ENCODE measurements around the gene PLD6.
A peak's percentile ranks its signal among the peaks of the same experiment; 100 is the strongest.
"Not testable (repeated sequence)": the region's sequence is repeated elsewhere in the genome, so short reads cannot be mapped to it uniquely, and the experiment has no call there.

The PLD6 gene

DNA sequence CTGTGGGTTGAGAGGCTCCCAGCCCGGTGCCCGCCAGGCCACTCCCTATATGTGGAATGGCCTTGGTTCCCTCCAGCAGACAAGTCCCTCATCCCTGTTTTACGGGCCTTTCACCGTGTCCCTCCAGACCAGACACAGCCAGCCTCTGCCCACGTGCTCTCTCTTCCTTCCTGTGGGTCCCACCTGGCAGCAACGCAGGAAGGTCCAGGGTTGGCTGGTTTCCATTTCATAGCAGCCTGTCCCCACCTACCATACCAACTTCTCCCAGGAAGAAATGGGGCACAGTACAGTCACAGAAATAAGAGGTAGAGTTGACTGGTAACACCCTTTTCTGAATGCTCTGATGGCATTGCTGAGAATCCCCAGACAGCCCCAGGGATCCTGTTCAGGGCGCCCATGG is 34.9 kb downstream of the PLD6 start:
- Mint-ChIP-seq H3K27ac (peak overlapping the region; percentile 59), H3K36me3 (ENCODE audit: low read depth) (peaks cover 41% of the 10 kb centered on the region), H3K9me3 (no peaks in the 10 kb centered on the region), H3K4me1 (ENCODE audit: low read depth) (peaks cover 24% of the 10 kb centered on the region), H3K27me3 (ENCODE audit: low read depth) (no peaks in the 10 kb centered on the region), H3K4me3 (no peak overlapping the region)
- no peak for DNase-seq (ENCODE audit: low spot score)

- no peak overlapping the region for H3K4me3 Mint-ChIP-seq
- H3K27ac Mint-ChIP-seq = no peak overlapping the region
- no peaks in the 10 kb centered on the region for H3K27me3 Mint-ChIP-seq (ENCODE audit: low read depth)
- H3K9me3 Mint-ChIP-seq = no peaks in the 10 kb centered on the region
- DNase-seq (ENCODE audit: low spot score) = no peak
- peaks cover 36% of the 10 kb centered on the region for H3K36me3 Mint-ChIP-seq (ENCODE audit: low read depth)
- H3K4me1 Mint-ChIP-seq (ENCODE audit: low read depth) = peaks cover 20% of the 10 kb centered on the region
These were observed 35.7 kb downstream of the PLD6 start for GRCh38 chr17:17170346-17170985.

DNA sequence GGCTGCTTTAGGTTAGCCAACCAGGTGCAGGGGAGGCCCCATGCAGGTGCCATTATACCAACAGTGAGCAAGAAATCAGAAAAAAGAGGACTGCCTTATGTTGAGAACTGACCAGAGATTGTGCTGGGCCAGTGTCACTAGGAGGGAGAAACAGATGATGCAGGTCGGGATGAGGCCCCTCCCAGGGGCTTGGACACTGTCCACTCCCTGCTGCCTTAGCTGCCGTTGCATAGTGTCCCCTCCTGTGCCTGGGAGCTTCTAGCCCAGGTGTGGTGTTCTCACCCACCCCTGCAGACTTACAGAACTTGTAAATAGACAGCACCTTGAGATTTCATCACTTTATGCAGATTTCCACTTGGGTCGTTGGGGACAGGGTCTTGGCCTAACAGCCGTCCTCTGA is 36.7 kb downstream of the PLD6 start:
- Mint-ChIP-seq H3K9me3 (no peaks in the 10 kb centered on the region), H3K27ac (no peak overlapping the region), H3K4me1 (ENCODE audit: low read depth) (peaks cover 20% of the 10 kb centered on the region), H3K27me3 (ENCODE audit: low read depth) (no peaks in the 10 kb centered on the region), H3K36me3 (ENCODE audit: low read depth) (peaks cover 38% of the 10 kb centered on the region), H3K4me3 (no peak overlapping the region)
- DNase-seq (ENCODE audit: low spot score) = no peak

GRCh38 chr17:17168401-17168800 is 37.7 kb downstream of the PLD6 start:
- Mint-ChIP-seq H3K36me3 (ENCODE audit: low read depth) (peaks cover 37% of the 10 kb centered on the region), H3K4me3 (no peak overlapping the region), H3K27me3 (ENCODE audit: low read depth) (no peaks in the 10 kb centered on the region), H3K9me3 (no peaks in the 10 kb centered on the region), H3K27ac (peak overlapping the region; percentile 10), H3K4me1 (ENCODE audit: low read depth) (peaks cover 20% of the 10 kb centered on the region)
- no peak for DNase-seq (ENCODE audit: low spot score)

DNA sequence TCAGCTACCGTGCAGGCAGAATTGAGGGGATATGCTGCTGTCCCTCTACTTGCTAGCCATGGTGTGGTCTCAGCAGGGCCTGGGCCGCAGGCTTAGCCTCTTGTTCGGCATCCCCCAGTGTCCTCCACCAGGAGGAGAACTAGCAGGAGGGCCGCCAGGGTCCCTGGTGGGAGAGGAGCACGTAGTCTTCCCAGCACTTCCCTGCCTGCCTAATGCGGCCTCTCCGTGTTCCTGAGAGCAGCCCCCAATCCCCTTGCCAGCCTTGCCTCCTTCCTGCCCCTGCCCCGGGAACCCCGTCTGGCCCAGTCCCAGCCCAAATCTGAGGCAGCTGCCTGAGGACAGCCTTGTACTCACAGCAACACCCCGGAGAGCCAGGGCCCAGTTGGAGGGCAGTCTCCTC is 38.1 kb downstream of the PLD6 start:
- H3K27me3 Mint-ChIP-seq (ENCODE audit: low read depth) = no peaks in the 10 kb centered on the region
- no peak overlapping the region for H3K4me3 Mint-ChIP-seq
- no peak overlapping the region for H3K27ac Mint-ChIP-seq
- H3K9me3 Mint-ChIP-seq = no peaks in the 10 kb centered on the region
- H3K36me3 Mint-ChIP-seq (ENCODE audit: low read depth) = peaks cover 40% of the 10 kb centered on the region
- H3K4me1 Mint-ChIP-seq (ENCODE audit: low read depth) = peaks cover 18% of the 10 kb centered on the region
- no peak for DNase-seq (ENCODE audit: low spot score)

- peaks cover 13% of the 10 kb centered on the region for H3K4me1 Mint-ChIP-seq (ENCODE audit: low read depth)
- no peaks in the 10 kb centered on the region for H3K9me3 Mint-ChIP-seq
- DNase-seq (ENCODE audit: low spot score) = no peak
- H3K27me3 Mint-ChIP-seq (ENCODE audit: low read depth) = no peaks in the 10 kb centered on the region
- peaks cover 36% of the 10 kb centered on the region for H3K36me3 Mint-ChIP-seq (ENCODE audit: low read depth)
- no peak overlapping the region for H3K4me3 Mint-ChIP-seq
- peak overlapping the region; percentile 68 for H3K27ac Mint-ChIP-seq
These were observed 38.8 kb downstream of the PLD6 start for GRCh38 chr17:17167356-17167755.

DNA sequence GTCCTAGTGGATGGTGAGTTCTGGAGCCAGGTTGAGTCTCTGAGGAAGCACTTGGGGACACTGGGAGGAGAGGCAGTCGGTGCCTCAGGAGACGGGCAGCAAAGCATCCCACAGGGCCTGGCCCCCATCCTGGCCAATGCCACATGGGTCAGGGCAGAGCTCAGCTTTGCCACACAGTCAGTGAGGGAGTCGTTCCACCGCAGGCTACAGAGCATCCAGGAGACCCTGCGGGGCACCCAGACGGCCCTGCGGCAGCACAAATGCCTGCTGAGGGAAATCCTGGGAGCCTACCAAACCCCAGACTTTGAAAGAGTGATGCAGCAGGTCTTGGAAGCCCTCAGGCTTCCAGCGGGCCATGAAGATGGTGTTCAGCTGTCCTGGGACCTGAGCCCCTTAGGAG is 39.7 kb downstream of the PLD6 start:
- H3K27ac Mint-ChIP-seq = no peak overlapping the region
- no peak overlapping the region for H3K4me3 Mint-ChIP-seq
- H3K4me1 Mint-ChIP-seq (ENCODE audit: low read depth) = peaks cover 12% of the 10 kb centered on the region
- H3K27me3 Mint-ChIP-seq (ENCODE audit: low read depth) = no peaks in the 10 kb centered on the region
- H3K9me3 Mint-ChIP-seq = no peaks in the 10 kb centered on the region
- DNase-seq (ENCODE audit: low spot score) = no peak
- H3K36me3 Mint-ChIP-seq (ENCODE audit: low read depth) = peaks cover 35% of the 10 kb centered on the region

- Mint-ChIP-seq H3K4me3 (no peak overlapping the region), H3K27ac (no peak overlapping the region), H3K27me3 (ENCODE audit: low read depth) (no peaks in the 10 kb centered on the region), H3K36me3 (ENCODE audit: low read depth) (peaks cover 33% of the 10 kb centered on the region), H3K9me3 (no peaks in the 10 kb centered on the region), H3K4me1 (ENCODE audit: low read depth) (peaks cover 8% of the 10 kb centered on the region)
- no peak for DNase-seq (ENCODE audit: low spot score)
These were observed 40.3 kb downstream of the PLD6 start for GRCh38 chr17:17165666-17166308.

GRCh38 chr17:17164676-17165075 is 41.5 kb downstream of the PLD6 start:
- peaks cover 35% of the 10 kb centered on the region for H3K36me3 Mint-ChIP-seq (ENCODE audit: low read depth)
- H3K4me3 Mint-ChIP-seq = no peak overlapping the region

GRCh38 chr17:17164156-17164555 is 42.0 kb downstream of the PLD6 start:
- no peak for DNase-seq (ENCODE audit: low spot score)
- H3K27ac Mint-ChIP-seq = no peak overlapping the region
- no peak overlapping the region for H3K4me3 Mint-ChIP-seq
- H3K27me3 Mint-ChIP-seq (ENCODE audit: low read depth) = no peaks in the 10 kb centered on the region
- H3K4me1 Mint-ChIP-seq (ENCODE audit: low read depth) = peaks cover 8% of the 10 kb centered on the region
- H3K36me3 Mint-ChIP-seq (ENCODE audit: low read depth) = peaks cover 40% of the 10 kb centered on the region
- no peaks in the 10 kb centered on the region for H3K9me3 Mint-ChIP-seq

More at GRCh38 chr17:17164676-17165075, 41.5 kb downstream of the PLD6 start:
- Mint-ChIP-seq H3K27ac (no peak overlapping the region), H3K4me1 (ENCODE audit: low read depth) (peaks cover 8% of the 10 kb centered on the region), H3K27me3 (ENCODE audit: low read depth) (no peaks in the 10 kb centered on the region), H3K9me3 (no peaks in the 10 kb centered on the region)
- DNase-seq (ENCODE audit: low spot score) = no peak

DNA sequence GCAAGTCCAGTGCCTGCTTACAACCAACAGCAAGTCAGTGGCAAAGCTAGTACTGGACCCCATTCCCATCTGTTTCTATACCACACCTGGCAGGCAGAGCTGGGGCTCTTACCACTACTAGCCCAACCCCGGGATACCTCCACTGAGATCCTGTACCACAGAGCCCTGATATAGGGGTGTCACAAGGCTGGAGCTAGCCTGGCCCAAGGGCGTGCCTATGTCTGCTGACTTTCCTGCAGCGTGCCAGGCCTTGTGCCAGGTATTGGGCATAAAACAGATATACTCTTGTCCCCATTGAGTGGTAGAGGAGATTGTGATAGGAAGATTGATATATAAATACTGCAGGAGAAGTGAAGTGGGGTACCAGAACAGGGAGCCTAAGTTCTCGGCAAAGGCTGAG is 44.4 kb downstream of the PLD6 start:
- no peak for DNase-seq (ENCODE audit: low spot score)
- Mint-ChIP-seq H3K27ac (no peak overlapping the region), H3K4me3 (no peak overlapping the region), H3K36me3 (ENCODE audit: low read depth) (peaks cover 39% of the 10 kb centered on the region), H3K9me3 (no peaks in the 10 kb centered on the region), H3K4me1 (ENCODE audit: low read depth) (no peaks in the 10 kb centered on the region), H3K27me3 (ENCODE audit: low read depth) (no peaks in the 10 kb centered on the region)

DNA sequence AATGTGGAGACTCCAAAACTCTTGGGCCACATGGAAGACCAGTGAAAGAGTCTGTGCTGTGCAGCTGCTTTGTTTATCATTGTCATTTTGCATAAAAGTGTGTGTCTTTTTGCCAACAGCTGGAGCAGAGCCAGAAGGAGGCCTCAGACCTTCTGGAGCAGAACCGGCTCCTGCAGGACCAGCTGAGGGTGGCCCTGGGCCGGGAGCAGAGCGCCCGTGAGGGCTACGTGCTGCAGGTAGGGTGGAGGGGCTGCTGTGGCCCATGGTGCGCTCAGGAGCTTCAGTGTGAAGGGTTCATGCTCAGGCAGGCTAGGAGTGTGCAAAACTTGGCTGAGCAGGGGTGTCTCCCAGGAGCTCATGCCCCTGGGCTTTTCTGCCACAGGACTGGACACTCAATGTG is 45.0 kb downstream of the PLD6 start:
- no peaks in the 10 kb centered on the region for H3K27me3 Mint-ChIP-seq (ENCODE audit: low read depth)
- no peaks in the 10 kb centered on the region for H3K4me1 Mint-ChIP-seq (ENCODE audit: low read depth)
- no peak overlapping the region for H3K27ac Mint-ChIP-seq
- H3K36me3 Mint-ChIP-seq (ENCODE audit: low read depth) = peaks cover 42% of the 10 kb centered on the region
- no peak for DNase-seq (ENCODE audit: low spot score)
- H3K4me3 Mint-ChIP-seq = no peak overlapping the region
- no peaks in the 10 kb centered on the region for H3K9me3 Mint-ChIP-seq

GRCh38 chr17:17159571-17159970 is 46.6 kb downstream of the PLD6 start:
- no peak for DNase-seq (ENCODE audit: low spot score)
- Mint-ChIP-seq H3K27ac (no peak overlapping the region), H3K4me1 (ENCODE audit: low read depth) (peaks cover 10% of the 10 kb centered on the region), H3K9me3 (no peaks in the 10 kb centered on the region), H3K27me3 (ENCODE audit: low read depth) (no peaks in the 10 kb centered on the region), H3K4me3 (no peak overlapping the region), H3K36me3 (ENCODE audit: low read depth) (peaks cover 45% of the 10 kb centered on the region)

GRCh38 chr17:17158506-17158905 is 47.6 kb downstream of the PLD6 start:
- H3K36me3 Mint-ChIP-seq (ENCODE audit: low read depth) = peaks cover 50% of the 10 kb centered on the region
- H3K27me3 Mint-ChIP-seq (ENCODE audit: low read depth); H3K27ac Mint-ChIP-seq; H3K9me3 Mint-ChIP-seq; H3K4me3 Mint-ChIP-seq; DNase-seq (ENCODE audit: low spot score): not testable (repeated sequence)
- peaks cover 18% of the 10 kb centered on the region for H3K4me1 Mint-ChIP-seq (ENCODE audit: low read depth)

DNA sequence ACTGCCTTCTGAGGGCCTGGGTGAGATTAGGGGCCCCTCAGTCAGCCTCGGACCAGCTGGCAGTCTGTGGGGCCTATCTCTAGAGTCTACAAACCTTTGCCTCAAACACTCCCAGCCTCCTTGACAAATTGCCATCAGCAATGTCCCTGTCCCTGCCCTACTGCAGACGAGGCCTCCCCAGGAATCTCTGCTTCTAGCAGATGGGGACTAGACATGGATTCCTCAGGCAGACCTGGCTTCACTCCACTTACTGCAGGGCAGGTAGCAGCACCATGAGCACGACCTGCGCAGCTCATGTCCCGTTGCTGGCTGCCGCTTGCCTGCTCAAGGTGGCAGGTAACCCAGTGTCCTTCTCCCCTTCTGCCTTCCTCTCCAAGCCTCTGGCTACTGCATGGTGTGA is 49.1 kb downstream of the PLD6 start:
- peak overlapping the region; percentile 60 for H3K27ac Mint-ChIP-seq
- peaks cover 52% of the 10 kb centered on the region for H3K36me3 Mint-ChIP-seq (ENCODE audit: low read depth)
- H3K4me1 Mint-ChIP-seq (ENCODE audit: low read depth) = peaks cover 23% of the 10 kb centered on the region

More for the DNA sequence above, 49.1 kb downstream of the PLD6 start:
- DNase-seq (ENCODE audit: low spot score) = no peak
- no peaks in the 10 kb centered on the region for H3K9me3 Mint-ChIP-seq
- H3K4me3 Mint-ChIP-seq = no peak overlapping the region
- H3K27me3 Mint-ChIP-seq (ENCODE audit: low read depth) = no peaks in the 10 kb centered on the region

Data from T-helper 2 cell treated with Interferon-gamma antibody and Interleukin-4, amounts not matched to agents 5 μg/mL and 100 μg/mL, for 36 hours (primary cell).